AG09319 (cell line): ENCODE measurements around the gene DSCAM.

Experiments used
- DNase-seq: peaks from one replicate; pipeline ENCODE4 v3.0.0-alpha.2; 2010; ENCODE audit warnings: low read depth; ENCODE audit errors: extremely low read depth
- CTCF ChIP-seq: IDR thresholded peaks from 2 replicates; pipeline ENCODE4 v1.5.1; 2011; ENCODE audit warnings: low read depth, mild to moderate bottlenecking, inconsistent platforms, low read length, moderate library complexity

DSCAM gene

DNA sequence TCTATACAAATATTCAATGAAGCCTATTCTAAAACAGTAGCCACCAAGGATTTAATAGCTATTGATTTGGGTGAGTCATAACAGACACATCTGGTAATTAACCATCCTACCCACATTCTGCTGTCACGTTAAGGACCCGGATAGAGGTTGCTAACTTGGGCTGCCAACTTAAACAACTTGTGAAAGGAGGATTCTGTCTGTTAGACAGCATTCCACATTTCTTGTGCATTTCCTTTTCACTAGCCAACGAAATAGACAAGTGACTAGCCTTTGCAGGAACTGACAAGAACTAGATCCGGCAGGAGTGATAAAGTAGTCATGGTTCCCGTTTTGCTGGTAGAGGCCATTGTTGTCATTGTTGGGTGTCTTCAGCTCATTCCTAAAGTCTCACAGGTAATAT is 9.5 kb downstream of the DSCAM start:
- no peak for DNase-seq
- TF ChIP-seq CTCF, result no peak

DNA sequence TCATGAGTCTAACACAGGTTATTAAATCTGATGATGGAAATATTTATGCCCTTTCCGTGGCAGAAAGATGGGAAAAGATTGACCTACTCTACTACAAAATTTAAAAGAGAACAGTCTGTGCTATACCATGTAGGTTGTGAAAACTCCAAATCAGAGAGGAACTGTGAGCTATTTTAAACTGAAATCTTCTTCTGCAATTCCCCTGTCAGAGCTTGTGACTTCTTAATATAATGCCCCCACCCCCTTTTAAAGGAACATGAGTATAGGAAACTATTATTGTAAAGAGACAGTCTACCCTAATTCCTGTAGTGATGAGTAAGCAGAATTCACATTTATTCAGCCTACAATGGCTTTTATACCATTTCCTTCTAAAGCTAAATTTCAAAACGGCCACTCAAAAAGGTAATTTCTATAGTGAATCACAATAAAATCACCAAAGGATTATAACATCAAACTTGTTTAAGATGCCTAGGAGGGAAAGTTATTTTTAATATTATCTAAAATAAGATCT is 11.7 kb downstream of the DSCAM start:
- TF ChIP-seq CTCF, result no peak
- no peak for DNase-seq

DNA sequence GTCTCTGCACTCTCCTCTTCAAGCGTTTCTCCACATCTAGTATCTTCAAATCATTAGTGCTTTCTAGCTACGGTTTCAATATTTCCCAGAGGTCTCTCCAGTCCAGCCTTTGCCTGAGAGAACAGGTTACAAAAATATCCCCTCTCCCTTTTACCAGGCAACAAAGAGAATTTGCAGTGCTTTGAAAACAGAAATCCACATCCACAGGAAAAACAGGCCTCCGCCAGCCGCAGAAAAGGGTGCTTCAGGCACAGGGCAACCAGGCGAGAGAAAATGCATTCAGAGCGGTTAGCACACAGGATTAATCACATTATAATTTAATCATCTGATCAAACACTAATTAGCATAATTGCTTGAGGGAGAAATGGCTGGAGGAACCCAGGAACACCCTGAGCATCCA is 13.8 kb downstream of the DSCAM start:
- TF ChIP-seq CTCF, result no peak
- DNase-seq, result no peak

GRCh38 chr21:40832316-40832715 is 14.6 kb downstream of the DSCAM start:
- no peak for DNase-seq
- no peak for TF ChIP-seq CTCF

GRCh38 chr21:40830836-40831235 is 16.1 kb downstream of the DSCAM start:
- TF ChIP-seq CTCF, result no peak

DNA sequence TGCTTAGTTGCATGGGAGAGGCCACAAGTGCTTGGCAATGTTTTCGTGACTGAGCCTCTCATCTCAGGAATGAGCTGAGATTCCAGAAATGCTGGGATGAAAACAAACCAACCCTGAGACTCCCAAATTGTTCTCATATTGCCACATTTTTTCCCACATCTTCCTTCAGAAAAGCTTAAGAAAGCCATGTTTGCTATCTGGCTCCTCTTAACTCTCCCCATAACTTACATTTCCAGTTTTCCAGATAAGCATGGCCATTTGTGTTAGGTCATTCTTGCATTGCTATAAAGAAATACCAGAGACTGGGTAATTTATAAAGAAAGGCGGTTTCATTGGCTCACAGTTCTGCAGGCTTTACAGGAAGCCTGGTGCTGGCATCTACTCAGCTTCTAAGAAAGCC is 17.2 kb downstream of the DSCAM start:
- no peak for TF ChIP-seq CTCF
- no peak for DNase-seq

More at GRCh38 chr21:40830836-40831235, 16.1 kb downstream of the DSCAM start:
- no peak for DNase-seq

GRCh38 chr21:40829308-40829707 is 17.6 kb downstream of the DSCAM start:
- TF ChIP-seq CTCF, result no peak

More at GRCh38 chr21:40829308-40829707, 17.6 kb downstream of the DSCAM start:
- no peak for DNase-seq
